ENCODE data around the gene C16orf90.
"Not testable (repeated sequence)": the region's sequence is repeated elsewhere in the genome, so short reads cannot be mapped to it uniquely, and the experiment has no call there.

The C16orf90 gene

DNA sequence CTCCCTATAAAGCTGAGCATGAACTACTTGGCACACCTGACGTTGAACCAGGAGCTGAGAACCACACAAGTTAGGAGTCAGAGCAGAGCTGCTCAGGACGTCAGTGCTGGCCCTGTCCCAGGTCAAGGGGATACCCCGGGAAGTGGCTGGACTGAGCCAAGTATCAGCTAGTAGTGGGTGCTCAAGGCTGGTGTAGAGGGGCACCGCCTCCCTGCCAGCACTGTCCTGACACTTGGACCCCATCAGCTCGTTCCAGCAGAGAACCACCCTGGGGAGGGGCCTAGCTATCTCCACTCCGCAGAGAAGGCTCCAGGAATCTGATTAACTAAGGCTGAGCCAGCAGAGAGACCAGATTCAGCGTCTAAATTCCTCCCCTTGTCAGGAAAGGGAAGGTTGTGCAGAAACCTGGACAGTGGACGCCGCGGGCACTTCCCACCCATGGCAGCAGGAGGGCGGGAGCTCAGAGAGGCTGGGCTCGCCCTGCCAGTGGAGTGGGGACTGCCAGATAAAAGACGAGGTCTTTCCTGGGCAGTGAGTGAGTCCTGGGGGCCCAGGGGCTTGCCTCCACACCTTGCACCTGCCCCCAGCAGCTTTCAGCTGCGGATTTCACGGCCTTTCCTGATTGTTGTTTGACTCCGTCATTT lies 21.0 kb downstream of the C16orf90 start:
- TF ChIP-seq, protein P1, sequence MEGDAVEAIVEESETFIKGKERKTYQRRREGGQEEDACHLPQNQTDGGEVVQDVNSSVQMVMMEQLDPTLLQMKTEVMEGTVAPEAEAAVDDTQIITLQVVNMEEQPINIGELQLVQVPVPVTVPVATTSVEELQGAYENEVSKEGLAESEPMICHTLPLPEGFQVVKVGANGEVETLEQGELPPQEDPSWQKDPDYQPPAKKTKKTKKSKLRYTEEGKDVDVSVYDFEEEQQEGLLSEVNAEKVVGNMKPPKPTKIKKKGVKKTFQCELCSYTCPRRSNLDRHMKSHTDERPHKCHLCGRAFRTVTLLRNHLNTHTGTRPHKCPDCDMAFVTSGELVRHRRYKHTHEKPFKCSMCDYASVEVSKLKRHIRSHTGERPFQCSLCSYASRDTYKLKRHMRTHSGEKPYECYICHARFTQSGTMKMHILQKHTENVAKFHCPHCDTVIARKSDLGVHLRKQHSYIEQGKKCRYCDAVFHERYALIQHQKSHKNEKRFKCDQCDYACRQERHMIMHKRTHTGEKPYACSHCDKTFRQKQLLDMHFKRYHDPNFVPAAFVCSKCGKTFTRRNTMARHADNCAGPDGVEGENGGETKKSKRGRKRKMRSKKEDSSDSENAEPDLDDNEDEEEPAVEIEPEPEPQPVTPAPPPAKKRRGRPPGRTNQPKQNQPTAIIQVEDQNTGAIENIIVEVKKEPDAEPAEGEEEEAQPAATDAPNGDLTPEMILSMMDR (IDR thresholded peaks at IDR 0.05; ENCODE audit: insufficient read depth, low read length, poor library complexity, severe bottlenecking) = no peak
- Histone ChIP-seq H3K36me3 (ENCODE audit: control insufficient read depth, insufficient read depth, low read length) (peaks cover 12% of the 10 kb centered on the region), H3K4me3 (replicated peaks; ENCODE audit: low read depth, low read length) (no peak overlapping the region), H3K27me3 (replicated peaks; ENCODE audit: control insufficient read depth, insufficient read depth, low read length) (no peaks in the 10 kb centered on the region)
- no peak for DNase-seq (ENCODE audit: extremely low read depth, insufficient read length)

DNA sequence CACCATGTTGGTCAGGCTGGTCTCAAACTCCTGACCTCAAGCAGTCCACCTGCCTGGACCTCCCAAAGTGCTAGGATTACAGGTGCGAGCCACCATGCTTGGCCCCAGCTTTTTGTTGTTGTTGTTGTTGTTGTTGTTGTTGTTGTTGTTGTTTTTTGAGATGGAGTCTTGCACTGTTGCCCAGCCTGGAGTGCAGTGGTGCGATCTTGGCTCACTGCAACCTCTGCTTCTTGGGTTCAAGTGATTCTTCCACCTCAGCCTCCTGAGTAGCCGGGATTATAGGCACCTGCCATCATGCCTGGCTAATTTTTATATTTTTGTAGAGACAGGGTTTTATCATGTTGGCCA lies 21.7 kb downstream of the C16orf90 start:
- peaks cover 12% of the 10 kb centered on the region for H3K36me3 ChIP-seq (ENCODE audit: control insufficient read depth, insufficient read depth, low read length)
- not testable (repeated sequence) for H3K27me3 ChIP-seq (replicated peaks; ENCODE audit: control insufficient read depth, insufficient read depth, low read length); H3K4me3 ChIP-seq (replicated peaks; ENCODE audit: low read depth, low read length); DNase-seq (ENCODE audit: extremely low read depth, insufficient read length)

DNA sequence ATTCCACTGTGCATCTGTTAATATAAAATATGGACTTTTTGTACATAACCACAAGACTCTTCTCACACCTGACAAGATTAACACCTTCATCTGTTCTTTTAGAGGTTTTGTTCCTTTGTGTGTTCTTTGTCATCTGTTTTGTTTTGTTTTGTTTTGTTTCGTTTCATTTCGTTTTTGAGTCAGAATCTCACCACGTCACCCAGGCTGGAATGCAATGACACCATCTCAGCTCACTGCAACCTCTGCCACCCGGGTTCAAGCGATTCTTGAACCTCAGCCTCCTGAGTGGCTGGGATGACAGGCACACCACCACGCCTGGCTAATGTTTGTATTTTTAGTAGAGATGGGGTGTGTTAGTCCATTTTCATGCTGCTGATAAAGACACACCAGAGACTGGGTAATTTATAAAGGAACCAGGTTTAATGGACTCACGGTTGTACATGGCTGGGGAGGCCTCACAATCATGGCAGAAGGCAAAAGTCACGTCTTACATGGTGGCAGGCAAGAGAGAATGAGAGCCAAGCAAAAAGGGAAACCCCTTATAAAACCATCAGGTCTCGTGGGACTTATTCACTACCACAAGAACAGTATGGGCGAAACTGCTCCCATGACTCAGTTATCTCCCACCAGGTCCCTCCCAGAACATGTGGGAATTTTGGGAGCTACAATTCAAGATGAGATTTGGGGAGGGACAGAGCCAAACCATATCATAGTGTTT lies 22.3 kb downstream of the C16orf90 start:
- no peak for DNase-seq (ENCODE audit: extremely low read depth, insufficient read length)
- H3K36me3 ChIP-seq (ENCODE audit: control insufficient read depth, insufficient read depth, low read length) = peaks cover 10% of the 10 kb centered on the region

DNA sequence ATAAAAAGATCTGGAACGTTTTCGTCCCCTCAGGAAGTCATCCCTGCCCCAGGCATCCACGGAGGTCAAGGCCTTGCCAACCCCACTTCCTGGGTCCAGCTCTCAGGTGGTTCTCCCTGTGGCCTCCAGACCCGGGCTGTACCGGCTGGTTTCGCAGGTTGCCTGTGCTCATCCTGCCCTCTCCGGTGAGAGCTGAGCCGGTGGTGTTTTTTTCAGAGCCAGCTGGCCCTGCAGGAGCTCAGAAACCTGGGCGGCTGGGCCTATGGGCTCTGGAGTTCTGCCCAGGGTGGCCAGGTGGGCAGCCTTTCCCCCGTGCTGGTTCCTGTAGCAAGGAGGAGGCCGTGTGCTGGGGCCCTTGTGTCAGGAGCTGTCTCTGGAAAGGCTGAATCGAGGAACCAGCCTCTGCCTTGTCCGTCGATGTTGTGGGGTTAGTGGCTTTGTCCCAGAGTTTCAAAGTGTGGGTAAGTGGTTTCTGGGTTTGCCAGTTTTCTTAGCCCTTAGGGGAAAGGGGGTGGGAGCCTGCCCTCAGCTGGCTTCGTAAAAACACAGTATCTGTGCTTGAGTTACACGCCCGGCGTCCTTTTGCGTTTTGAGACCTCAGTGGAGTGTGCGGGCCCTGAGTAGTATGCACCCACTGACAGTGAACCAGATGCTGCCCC lies 23.6 kb downstream of the C16orf90 start:
- no peak overlapping the region for H3K4me3 ChIP-seq (replicated peaks; ENCODE audit: low read depth, low read length)
- H3K36me3 ChIP-seq (ENCODE audit: control insufficient read depth, insufficient read depth, low read length) = peaks cover 14% of the 10 kb centered on the region
- no peak for DNase-seq (ENCODE audit: extremely low read depth, insufficient read length)
- no peaks in the 10 kb centered on the region for H3K27me3 ChIP-seq (replicated peaks; ENCODE audit: control insufficient read depth, insufficient read depth, low read length)
- TF ChIP-seq, protein P1 (IDR thresholded peaks at IDR 0.05; ENCODE audit: insufficient read depth, low read length, poor library complexity, severe bottlenecking) = no peak

More for the DNA sequence above, 22.3 kb downstream of the C16orf90 start:
- H3K27me3 ChIP-seq (replicated peaks; ENCODE audit: control insufficient read depth, insufficient read depth, low read length) = no peaks in the 10 kb centered on the region
- no peak overlapping the region for H3K4me3 ChIP-seq (replicated peaks; ENCODE audit: low read depth, low read length)
- TF ChIP-seq, protein P1 (IDR thresholded peaks at IDR 0.05; ENCODE audit: insufficient read depth, low read length, poor library complexity, severe bottlenecking) = no peak

DNA sequence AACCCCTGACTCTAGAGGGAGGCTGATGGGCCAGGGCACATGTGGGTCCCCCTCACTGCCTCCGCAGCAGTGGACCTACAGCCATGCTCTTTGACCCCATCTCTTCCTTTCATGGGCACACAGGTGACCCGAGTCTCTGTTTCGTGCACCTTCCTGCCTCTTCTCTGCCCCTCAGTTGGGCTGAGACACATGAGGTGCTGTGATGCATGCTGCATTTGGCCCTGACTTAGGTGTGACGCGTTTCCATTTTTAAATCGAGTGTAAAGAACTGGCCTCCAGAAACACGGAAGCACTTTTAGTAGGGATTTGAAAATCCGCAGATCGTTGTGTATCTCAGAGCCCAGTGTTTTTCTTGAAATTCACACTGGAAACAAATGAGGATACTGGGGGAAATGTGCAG lies 24.6 kb downstream of the C16orf90 start:
- no peaks in the 10 kb centered on the region for H3K27me3 ChIP-seq (replicated peaks; ENCODE audit: control insufficient read depth, insufficient read depth, low read length)
- TF ChIP-seq, protein P1 (IDR thresholded peaks at IDR 0.05; ENCODE audit: insufficient read depth, low read length, poor library complexity, severe bottlenecking) = no peak
- no peak overlapping the region for H3K4me3 ChIP-seq (replicated peaks; ENCODE audit: low read depth, low read length)
- DNase-seq (ENCODE audit: extremely low read depth, insufficient read length) = no peak
- peaks cover 16% of the 10 kb centered on the region for H3K36me3 ChIP-seq (ENCODE audit: control insufficient read depth, insufficient read depth, low read length)

DNA sequence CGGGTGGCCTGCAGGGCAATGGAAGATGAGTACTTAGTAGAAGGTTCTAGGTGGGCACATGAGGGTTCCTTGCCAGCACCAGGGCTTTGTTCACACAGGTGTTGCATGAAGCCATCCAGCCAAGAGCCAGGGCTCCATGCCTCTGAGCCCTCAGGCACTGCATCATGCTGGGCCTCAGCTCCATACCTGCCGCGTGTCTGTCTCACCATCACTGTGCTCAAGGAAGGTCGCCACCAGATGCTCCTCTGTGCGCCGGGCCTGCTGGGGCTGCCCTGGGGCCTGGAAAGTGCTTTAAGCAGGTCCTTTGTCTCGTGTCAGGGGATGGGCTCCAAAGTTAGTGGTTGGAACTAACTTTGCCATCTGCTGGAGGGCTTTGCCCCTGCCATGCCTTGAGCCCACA lies 25.6 kb downstream of the C16orf90 start:
- DNase-seq (ENCODE audit: extremely low read depth, insufficient read length) = no peak
- no peak overlapping the region for H3K4me3 ChIP-seq (replicated peaks; ENCODE audit: low read depth, low read length)
- H3K36me3 ChIP-seq (ENCODE audit: control insufficient read depth, insufficient read depth, low read length) = peaks cover 18% of the 10 kb centered on the region
- H3K27me3 ChIP-seq (replicated peaks; ENCODE audit: control insufficient read depth, insufficient read depth, low read length) = no peaks in the 10 kb centered on the region
- TF ChIP-seq, protein P1 (IDR thresholded peaks at IDR 0.05; ENCODE audit: insufficient read depth, low read length, poor library complexity, severe bottlenecking) = no peak
